ENCODE results near the gene KLF11.
A peak's percentile ranks its signal among the peaks of the same experiment; 100 is the strongest.

KLF11 gene

DNA sequence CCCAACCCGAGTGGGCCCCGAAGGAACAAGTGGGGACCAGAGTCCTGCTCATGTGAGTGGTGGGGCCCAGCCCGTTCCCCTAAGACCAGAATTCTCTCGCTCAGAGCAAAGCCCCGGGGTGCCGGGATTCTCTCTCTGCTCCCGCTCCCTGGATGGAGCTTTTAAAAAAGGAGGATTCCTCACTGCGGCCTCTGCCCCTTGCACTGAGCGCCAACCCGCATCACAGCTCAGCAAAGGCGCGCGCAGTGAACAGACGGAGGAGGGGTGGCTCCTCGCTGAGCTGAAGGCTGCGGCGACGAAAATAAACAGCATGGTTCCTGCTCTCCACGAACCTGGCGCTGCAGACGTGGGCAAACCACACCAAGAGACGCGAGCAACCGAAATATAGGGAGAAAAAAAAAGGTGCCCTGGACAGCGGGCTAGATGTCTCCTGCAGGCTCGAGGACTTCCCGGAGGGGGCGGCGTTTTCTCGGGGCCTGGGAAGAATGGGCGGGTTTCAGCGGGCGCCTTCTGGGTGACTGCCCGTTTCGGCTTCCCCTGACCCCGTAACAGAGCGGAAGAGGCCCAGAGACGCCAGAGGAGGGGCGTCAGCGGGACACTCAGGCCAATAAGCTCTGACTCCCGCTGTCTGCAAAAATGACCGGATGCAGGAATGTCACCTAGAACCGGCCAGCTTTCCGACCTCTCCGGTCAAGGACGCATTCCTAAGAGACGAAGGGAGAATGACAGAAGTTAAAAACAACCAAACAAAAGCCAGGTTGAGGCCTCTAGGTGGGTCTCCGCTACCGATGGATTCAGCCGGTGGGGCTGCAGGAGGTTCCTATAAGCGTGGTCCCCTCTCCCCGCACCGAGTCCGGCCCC is 819 bp upstream of the KLF11 start:
- no peak for DNase-seq (ENCODE audit: low read depth in 2 of 2)

DNA sequence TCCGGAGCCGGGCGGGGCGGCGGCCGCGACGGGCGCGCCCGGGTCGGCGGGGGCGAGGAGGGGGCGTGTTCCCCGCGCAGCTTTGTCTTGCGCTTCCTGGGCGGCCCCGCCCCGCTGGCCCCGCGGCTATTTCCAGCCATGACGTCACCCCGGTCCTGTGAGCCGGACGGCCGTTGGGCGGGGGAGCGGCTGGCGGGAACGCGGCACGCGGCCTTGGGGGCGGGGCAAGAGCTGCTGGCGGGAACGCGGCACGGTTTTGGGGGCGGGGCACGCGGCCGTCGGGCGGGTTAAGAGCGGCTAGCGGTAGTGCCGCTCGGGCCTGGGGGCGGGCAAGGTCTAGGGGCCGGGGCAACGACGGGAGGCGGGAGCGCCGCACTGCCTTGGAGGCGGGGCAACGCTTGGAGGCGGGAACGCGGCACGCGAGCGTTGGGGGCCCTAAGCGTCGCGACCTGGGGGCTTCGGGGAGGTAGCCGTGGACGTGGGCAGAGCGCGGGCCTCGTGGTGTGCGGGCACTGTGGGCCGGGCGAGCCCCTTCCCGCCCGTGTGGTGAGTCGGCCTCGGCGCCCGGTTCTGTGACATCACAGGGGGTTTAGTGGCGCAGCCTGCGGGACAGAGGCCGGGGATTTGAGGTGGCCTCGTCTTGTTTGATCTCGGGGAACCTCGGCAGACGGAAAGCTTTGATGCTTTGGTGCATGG is 704 bp downstream of the KLF11 start:
- peak; percentile 86 to 92 for DNase-seq (ENCODE audit: low read depth in 2 of 2)

DNA sequence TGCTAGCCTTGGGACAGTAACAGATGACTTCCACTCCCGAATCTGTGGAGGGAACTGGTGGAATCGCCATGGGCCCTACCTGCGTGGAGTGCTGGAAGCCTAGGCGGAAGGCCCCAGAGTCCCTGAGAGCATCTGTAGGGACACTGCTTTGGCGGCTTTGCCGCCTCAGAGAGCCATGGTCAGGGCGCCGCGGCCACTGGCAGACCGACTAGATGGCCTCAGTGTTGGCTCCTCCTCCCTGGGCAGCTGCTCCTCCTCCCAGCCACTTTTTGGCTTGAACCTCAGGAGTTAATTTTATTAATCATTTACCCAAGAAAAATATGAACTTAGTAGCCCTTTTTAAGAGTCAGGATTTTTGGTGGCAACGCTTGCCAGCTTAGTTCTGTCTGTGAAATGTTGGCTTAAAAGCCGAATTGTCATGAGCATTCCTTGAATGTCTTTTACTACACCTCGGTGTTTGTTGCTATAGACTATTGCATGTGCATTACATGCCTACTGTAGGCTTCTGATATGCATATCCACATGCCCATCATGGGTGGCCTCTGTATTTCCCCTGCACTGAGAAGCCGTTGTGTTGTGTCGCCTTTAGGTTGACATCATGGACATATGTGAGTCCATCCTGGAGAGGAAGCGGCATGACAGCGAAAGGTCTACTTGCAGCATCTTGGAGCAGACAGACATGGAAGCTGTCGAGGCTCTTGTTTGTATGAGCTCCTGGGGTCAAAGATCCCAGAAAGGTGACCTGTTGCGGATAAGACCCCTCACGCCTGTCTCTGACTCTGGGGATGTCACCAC is 2.4 kb downstream of the KLF11 start:
- DNase-seq (ENCODE audit: low read depth in 2 of 2): no peak

DNA sequence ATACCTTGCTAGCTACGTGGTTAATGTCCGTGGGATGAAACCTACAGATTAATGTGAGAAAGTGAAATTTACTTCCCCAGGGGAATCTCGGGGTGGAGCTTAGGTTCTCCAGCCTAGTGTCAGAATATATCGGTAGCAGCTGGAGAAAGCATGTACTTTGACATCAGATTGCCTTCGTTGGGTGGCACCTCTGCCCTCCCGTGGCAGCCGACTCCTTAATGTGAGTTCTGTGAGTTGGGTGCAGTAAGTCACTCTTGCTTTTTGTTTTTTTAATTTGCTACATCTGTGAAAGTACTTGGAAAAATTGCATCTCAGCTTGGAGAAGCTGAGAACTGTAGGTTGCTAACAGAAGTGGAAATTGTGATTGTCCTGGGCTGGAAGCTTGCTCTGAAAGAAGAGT is 3.6 kb downstream of the KLF11 start:
- no peak for DNase-seq (ENCODE audit: low read depth in 2 of 2)

DNA sequence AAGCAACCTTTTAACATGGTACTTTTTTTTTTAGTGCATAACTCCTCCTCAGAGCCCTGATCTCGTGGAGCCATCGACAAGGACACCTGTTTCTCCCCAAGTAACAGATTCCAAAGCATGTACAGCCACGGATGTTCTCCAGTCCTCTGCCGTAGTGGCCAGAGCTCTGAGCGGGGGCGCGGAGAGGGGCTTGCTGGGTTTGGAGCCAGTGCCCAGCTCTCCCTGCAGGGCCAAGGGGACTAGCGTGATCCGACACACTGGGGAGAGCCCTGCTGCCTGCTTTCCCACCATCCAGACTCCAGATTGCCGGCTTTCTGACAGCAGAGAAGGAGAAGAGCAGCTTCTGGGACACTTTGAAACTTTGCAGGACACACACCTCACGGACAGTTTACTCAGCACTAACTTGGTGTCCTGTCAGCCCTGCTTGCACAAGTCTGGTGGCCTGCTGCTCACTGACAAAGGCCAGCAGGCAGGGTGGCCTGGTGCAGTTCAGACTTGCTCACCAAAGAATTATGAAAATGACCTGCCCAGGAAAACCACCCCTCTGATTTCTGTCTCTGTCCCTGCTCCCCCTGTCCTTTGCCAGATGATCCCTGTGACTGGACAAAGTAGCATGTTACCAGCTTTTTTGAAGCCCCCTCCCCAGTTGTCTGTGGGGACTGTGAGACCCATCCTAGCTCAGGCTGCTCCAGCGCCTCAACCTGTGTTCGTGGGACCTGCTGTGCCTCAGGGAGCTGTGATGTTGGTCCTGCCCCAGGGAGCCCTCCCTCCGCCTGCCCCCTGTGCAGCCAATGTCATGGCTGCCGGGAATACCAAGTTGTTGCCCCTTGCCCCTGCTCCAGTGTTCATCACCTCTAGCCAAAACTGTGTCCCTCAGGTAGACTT is 4.5 kb downstream of the KLF11 start:
- DNase-seq (ENCODE audit: low read depth in 2 of 2): no peak

DNA sequence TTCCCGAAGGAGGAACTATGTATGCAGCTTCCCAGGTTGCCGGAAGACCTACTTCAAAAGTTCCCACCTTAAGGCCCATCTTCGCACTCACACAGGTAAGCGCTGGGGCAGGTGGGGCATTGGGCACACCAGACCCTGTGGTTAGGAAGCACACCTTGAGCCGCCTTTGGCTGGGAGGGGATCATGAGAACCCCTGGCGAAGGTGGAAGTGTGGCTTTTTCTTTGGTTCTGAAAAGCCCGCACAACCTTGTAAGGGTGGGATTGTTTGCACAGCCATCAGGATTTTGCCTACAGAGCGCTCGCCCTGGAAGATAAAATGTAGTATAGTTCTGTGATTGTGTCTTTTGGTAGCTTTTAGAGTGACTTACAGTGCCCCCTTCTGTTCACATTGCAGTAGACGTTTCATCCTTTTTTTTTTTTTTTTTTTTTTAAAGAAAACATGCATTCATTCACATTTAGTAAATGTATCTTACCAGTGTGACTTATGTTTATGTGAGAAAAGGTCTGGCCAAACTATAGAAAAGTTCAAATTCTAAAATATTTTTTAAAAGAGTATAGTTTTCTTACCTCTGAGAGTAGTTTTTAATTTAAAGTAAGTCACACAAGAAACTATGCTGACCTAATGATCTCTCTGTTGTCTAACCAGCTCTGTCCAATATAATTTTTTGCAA is 5.3 kb downstream of the KLF11 start:
- no peak for DNase-seq (ENCODE audit: low read depth in 2 of 2)

DNA sequence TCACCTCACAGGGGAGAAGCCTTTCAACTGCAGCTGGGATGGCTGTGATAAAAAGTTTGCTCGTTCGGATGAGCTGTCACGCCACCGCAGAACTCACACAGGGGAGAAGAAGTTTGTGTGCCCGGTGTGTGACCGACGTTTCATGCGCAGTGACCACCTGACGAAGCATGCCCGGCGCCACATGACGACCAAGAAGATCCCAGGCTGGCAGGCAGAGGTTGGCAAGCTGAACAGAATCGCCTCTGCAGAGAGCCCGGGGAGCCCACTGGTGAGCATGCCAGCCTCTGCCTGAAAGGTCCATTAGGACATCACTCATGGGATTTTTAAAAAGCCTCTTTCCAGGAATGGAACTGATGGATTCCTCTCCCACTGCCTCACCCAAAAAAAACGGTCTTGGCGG is 8.9 kb downstream of the KLF11 start:
- no peak for DNase-seq (ENCODE audit: low read depth in 2 of 2)

DNA sequence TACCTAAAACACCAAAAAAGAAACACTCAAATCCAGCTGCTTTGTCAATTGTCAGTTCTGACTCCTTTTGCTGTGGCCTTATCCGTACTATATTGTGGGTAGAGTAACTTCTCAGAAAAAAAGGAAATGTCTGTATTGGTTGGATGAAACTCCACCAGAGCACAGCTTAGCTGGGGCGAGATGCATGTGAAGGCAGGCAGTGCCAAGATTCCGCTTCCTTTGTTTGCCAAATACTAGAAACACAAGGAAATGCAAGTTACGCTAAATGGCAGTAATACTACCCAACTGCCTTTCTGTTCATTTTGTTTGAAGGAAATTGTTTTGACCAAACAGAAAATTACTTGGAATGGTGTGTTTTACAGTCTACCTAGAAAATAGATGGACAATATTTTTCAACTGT is 10.0 kb downstream of the KLF11 start:
- DNase-seq (ENCODE audit: low read depth in 2 of 2): no peak

DNA sequence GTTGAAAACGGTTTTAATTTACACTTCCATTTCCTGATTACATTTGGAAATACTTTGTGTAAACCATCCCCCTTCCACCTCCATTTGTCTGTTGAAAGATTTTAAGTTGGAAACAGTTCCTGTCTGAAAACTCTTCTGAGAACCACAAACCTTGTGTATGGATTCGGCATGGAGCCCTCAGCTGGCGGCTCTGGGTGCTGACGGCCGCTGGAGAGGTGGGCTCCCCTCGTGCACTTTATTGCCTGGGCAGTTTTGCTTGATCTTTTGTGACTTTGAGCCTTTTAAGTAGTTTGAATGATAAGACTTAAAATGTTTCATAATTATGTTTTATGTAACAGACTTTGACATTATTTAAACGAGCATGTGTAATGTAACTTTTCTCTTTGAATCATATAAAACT is 11.1 kb downstream of the KLF11 start:
- no peak for DNase-seq (ENCODE audit: low read depth in 2 of 2)

DNA sequence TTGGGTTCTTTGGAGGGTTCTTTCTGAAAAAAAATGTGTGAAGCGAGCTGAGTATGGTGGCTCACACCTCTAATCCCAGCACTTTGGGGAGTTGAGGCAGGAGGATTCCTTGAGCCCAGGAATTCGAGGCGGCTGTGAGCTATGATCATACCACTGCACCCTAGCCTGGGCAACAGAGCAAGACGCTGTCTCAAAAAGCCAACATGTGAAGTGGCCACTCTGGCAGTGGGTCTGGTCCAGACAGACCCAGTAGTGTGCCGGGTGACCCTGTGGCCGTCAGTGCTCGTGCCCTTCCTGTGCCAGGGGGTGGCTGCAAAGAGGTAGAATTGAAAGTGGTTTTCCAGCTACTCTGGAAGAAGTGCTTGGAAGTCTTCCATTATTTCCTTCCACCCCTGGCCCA is 11.6 kb downstream of the KLF11 start:
- no peak for DNase-seq (ENCODE audit: low read depth in 2 of 2)

DNA sequence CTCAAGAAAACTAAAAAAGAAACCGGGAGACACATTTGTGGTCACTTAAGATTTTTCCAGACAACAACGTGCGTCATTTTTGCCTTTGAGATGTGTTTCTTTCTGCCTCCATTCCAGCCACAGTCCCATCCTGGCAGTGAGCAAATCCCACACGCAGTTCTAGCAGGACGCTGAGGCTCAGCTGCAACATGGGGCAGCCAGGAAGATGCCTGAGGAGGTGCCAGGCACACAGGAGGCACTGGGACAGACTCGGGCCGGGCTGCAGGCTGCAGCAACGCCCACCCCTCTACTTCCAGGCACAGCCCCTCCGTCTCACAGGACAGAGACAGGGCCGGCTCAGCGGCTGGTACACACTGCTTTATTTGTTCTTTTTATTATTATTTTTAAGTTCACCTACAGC is 13.1 kb downstream of the KLF11 start:
- DNase-seq (ENCODE audit: low read depth in 2 of 2): no peak

DNA sequence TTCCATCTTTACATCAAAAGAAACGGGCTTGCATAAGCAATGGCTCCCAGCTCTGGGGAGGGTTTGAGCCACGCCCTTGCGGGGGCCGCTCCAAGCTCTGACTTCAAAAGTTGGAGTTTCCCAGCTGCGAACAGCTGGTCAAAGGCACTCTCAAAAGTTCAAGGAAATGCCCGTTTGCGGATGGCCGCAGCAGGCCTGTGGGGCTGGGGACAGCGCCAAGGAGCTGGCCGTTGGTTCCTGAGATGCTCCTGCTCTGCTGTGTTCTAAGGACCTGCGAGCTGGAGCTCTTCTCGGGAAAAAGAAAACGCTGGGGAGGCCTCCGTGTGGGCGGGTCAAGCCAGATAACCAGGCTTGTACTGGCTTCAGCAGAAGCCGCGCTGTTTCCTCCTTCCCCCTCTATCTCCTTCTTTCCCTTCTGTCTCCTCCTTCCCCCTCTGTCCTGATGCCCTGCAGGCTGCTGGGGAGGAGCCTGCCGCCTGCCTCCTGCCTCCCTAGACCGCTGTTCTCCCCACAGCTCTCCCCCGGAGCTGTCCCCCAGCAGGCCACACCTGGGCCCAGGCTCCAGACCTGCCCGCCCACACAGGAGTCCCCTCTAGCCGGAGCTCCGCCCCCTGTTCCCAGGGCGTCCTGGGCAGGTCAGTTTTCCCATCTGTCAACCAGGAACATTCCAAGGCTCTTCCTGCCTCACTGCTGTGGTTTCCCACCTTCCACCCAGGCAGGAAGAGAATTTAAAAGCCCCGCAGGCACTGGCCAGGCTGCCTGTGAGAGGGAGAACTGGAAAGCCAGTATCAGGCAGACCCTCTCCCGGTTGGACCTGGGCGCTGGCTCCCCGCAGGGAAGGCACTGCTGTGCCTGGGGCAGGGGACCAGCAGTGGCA is 14.1 kb downstream of the KLF11 start:
- no peak for DNase-seq (ENCODE audit: low read depth in 2 of 2)

DNA sequence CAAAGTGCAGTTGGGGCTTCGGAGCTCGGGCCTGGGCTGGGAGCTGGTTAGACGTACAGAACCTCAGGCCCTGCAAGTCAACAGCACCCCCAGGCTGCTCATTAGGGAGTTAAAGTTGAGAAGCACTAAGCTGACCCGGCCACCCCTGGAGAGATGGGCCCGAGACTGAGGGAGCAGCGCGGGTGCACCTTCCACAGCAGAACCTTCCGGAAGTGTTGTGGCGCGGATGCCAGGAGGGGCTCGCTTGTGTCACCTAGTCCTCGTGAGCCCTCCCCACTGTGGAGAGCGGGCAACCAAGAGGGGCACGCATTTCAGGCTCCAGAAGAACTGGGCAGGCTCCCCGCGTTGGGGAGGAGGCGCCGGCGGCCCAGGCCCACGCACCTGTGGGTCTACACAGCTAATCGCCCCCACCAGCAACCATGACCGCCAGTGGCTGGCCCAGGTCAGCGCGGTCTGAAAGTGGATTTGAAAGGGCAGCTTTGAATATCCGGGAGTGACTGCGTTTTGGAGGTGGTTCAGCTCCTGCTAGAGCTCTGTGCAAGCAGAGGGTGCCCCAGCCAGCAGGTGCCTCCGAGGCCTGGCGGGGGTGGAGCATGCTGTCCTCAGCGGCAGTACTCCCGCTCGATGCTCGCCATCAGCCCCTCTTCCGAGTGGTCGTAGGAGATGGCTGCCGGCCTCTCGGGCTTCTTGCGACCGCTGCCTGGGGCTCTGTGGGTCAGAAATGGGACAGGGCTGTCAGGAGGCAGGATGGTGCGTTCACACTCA is 15.1 kb downstream of the KLF11 start:
- no peak for DNase-seq (ENCODE audit: low read depth in 2 of 2)

DNA sequence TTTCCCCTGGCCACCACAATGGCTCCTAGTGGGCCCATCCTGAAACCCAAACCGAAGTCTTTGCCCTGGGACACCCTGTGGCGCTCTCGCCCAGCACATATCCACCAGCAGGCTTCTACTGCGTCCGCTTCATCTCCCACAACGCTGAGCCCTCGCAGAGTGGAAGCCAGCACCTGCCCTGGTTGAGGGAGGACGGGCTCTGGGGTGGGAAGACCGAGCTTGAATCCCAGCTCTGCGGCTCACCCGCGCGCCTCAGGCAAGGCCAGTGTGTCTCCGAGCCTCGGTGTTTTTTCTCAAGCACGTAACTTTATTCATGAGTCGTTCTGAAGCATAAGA is 15.6 kb downstream of the KLF11 start:
- no peak for DNase-seq (ENCODE audit: low read depth in 2 of 2)

DNA sequence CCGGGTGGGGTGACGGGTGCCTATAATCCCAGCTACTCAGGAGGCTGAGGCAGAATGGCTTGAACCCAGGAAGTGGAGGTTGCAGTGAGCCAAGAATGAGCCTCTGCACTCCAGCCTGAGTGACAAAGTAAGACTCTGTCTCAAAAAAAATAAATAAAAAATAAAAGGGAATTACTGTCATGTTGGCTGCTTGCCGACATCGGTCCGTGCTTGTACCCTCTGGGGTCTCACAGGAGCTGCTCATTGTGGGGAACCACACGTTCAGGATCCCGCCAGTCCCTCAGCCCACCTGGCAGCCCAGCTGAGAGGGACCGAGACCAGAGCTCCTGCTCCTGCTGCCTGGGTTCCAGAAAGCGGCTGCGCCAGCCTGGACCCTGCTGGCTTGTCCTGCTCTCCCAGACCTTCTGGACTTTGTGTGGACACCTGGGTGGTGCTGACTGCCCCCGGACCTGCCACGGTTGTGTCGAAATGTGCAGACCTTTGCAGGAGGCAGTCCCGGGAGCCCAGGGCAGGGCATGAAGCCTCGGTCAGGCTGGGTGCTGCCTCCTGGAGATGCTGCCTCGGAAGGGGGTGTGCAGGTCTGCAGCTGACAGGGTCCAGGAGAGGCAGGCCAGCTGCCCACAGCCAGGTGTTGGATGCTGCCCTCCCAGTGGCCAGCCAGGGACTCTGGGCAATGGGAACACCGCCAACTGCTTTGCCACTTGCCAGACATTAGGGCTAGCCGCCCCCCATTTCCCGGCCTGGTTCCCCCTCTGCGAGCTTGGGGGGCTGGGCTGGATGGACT is 16.4 kb downstream of the KLF11 start:
- DNase-seq (ENCODE audit: low read depth in 2 of 2): no peak

DNA sequence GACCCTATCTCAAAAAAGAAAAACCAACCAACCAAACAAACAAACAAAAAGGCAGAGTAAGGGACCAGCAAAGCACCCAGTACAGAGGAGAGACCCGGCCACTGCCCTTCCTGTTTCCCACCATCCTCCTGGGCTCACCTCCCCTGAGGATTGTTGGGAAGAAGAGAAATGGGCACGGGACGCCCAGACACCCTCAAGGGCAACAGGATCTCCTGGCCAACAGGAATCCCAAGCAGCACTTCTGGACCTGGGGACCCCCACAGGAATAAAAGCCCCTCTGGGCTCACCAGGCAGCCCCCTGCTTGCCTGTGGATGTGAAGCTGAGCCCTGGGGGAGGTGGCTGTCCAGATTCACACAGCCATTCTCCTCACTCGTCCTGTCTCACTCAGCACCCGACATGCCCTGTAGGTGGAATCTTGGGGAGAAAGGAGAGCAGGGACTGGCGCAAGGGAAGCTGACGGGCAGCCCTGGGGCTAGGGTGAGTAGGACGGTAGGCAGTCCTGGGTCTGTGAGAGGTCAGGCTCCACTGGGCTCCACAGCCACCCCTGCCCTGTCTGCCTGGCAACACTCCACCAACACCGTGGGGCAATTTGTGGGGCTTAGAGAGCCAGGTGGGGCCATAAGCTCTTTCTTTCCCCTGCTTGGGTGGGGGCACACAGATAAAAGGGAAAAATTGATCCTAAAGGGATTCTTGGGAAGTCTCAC is 18.0 kb downstream of the KLF11 start:
- no peak for DNase-seq (ENCODE audit: low read depth in 2 of 2)

DNA sequence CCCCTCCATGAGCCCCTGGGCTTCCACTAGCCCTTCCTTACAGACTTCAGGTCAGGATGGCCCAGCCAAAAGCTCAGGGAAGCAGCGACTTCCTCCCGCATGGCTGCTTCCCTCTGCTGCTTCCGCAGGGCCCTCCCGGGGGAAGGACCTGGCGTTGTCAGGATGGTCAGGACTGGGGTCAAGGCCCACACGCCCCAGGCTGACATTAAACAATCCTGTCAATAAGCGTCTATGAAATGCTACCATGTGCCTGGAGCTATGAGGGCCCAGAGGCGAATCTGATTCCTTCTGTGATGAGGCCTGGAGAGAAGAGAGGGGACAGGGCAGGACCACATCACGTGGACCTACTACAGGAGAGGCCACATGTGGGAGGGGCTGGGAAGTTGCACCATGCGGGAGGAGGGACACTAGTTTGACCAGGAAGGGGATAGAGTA is 19.6 kb downstream of the KLF11 start:
- no peak for DNase-seq (ENCODE audit: low read depth in 2 of 2)

DNA sequence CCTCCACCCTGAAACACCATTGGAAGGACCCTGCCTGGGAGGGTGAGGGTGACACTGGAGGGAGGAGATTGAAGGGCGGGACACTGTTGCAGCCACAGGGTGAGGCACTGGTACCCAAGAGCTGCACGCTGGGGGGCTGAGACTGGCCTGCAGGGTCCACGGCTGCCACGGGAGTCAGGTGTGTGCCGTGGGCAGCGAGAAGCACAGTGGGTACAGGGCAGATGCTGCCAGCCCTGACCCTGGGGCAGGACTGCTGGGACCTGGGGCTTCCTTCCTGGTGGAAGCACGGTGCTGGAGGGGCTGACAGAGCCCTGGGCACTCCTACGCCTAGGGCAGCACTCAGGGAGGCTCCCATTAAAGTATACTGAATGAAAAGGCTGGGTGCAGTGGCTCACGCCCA is 20.2 kb downstream of the KLF11 start:
- DNase-seq (ENCODE audit: low read depth in 2 of 2): no peak
